Activated CD8-positive, alpha-beta memory T cell treated with anti-CD3 and anti-CD28 coated beads, Interleukin-2, amount 50 U/mL, for 24 hours (primary cell): Measurements from ENCODE around the gene YBX1.
"Not testable (repeated sequence)": the region's sequence is repeated elsewhere in the genome, so short reads cannot be mapped to it uniquely, and the experiment has no call there.

Experiments
- DNase-seq: peaks from one replicate; pipeline ENCODE4 v3.0.0-alpha.2; 2020; ENCODE audit errors: extremely low read depth

YBX1 gene

GRCh38 chr1:42689912-42690311, 7.7 kb downstream of the YBX1 start:
- no peak for DNase-seq

- no peak for DNase-seq
Measured at GRCh38 chr1:42690477-42691156, 8.4 kb downstream of the YBX1 start.

DNA sequence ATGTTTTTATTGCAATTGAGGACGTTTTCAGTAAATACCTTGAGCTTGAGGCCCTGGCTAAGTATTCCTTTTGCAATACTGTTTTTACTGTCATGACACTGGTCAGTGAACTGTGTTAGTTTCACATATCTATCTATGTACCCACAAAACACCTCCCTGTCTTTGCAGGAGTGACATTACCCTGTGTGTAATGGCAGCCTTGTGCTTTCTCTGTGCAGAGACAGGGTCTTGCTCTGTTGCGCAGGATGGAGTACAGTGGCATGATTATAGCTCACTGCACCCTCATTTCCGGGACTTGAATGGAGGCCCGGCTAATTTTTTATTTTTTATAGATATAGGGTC, 8.9 kb downstream of the YBX1 start:
- no peak for DNase-seq

DNA sequence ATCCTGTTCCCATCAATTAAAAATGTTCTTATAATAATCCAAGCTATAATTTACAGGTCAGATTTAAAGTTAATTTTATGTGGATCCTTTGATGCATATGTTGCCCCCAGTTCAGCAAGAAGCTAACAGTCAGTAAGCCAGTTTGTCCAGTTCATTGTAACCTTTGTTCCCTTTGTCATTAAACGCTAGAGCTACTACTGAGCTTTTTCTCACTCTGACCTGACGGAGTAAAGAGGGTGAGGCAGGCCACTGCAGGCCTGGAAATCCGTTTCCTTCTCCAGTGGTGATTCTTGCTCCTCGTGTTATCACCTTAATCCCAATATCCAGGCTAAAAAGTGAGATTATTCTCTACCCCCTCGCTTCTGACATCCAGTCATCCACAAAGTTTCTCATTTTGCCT, 10.2 kb downstream of the YBX1 start:
- DNase-seq = no peak

GRCh38 chr1:42692911-42693310, 10.7 kb downstream of the YBX1 start:
- no peak for DNase-seq

- DNase-seq = no peak
Measured at GRCh38 chr1:42698081-42698813, 16.0 kb downstream of the YBX1 start.

GRCh38 chr1:42700006-42700405, 17.8 kb downstream of the YBX1 start:
- no peak for DNase-seq

- DNase-seq = no peak
Measured at GRCh38 chr1:42703888-42704464, 21.8 kb downstream of the YBX1 start.

GRCh38 chr1:42712808-42713207, 30.6 kb downstream of the YBX1 start:
- not testable (repeated sequence) for DNase-seq

DNA sequence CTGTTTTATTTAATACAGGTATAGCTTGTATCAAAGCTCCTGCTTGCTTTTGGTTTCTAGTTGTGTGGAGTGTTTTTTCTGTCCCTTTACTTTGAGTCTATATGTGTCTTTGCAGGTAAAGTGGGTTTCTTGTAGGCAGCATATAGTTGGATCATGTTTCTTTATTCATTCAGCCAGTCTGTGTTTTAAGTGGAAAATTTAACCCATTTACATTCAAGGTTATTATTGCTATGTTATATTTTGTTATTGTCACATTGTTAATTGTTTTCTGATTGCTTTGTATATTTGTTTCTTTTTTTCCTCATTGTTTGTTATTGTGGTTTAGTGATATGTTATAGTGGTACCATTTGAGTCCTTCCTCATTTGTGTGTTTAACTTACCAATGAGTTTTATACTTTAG, 31.1 kb downstream of the YBX1 start:
- DNase-seq = no peak

- DNase-seq = not testable (repeated sequence)
Measured at GRCh38 chr1:42714441-42714840, 32.2 kb downstream of the YBX1 start.

- DNase-seq = no peak
Measured at GRCh38 chr1:42720868-42721267, 38.6 kb downstream of the YBX1 start.

DNA sequence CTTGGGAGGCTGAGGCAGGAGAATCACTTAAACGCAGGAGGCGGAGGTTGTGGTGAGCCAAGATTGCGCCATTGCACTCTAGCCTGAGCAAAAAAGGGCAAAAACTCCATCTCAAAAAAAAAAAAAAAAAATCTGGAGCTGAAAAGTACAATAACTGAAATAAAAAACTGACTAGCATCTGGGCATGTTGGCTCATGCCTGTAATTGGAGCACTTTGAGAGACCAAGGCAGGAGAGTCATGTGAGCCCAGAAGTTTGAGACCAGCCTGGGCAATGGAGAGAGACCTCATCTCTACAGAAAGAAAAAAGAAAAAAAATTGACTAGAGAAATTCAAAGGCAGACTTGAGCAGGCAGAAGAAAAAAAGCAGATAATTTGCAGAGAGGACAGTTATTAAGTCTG, 39.7 kb downstream of the YBX1 start:
- DNase-seq = no peak

DNA sequence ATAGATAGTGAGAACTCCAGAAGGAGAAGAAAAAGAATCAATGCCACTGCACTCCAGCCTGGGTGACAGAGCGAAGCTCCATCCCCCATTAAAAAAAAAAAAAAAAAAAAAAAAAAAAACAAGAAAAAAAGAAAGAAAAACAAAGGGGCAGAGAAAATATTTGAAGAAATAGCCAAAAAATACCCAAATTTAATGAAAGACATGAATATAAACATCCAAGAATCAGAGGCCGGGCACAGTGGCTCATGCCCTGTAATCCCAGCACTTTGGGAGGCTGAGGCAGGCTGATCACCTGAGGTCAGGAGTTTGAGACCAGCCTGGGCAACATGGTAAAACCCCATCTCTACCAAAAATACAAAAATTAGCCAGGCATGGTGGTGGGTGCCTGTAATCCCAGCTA, 40.2 kb downstream of the YBX1 start:
- DNase-seq = not testable (repeated sequence)

DNA sequence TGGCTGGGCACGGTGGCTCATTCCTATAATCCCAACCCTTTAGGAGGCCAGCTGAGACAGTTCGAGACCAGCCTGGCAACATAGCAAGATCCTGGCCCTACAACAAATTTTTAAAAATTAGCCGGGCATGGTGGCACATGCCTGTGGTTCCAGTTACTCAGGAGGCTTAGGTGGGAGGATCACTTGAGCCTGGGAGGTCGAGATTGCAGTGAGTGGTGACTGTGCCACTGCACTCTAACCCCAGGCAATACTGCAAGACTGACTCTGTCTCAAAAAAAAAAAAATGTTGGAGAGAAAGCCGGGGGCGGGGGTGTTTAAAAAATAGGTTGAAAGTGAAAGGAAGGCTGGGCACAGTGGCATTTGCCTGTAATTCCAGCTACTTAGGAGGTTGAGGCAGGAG, 41.3 kb downstream of the YBX1 start:
- DNase-seq = no peak

DNA sequence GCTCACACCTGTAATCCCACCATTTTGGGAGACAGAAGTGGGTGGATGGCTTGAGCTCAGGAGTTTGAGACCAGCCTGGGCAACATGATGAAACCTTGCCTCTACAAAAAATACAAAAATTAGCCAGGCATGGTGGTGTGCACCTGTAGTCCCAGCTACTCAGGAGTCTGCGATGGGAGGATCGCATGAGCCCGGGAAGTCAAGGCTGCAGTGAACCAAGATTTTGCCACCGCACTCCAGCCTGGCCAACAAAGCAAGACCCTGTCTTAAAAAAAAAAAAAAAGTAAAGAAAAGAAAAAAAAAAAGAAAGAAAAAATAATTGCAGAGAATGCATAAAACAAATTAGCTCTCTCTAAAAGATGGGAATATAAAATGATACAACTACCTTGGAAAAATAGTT, 43.6 kb downstream of the YBX1 start:
- DNase-seq = not testable (repeated sequence)

DNA sequence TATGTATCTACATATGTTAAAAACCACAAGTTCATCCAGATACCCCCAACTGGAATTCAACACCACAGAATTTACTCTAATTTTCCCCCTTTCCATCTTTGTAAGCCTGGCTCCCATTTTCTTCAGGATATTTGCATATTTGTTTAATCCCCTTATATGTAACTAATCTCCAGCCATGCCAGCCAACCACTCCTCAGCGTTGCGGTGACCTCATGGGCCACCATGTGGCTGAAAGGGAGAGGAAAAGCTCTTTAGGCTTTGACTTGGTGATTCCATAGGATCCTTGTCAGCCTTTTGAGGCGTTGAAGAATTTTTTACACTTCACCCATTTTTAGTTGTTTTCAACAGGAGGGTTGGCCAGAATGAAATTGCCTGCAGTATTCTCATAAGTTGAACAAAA, 47.8 kb downstream of the YBX1 start:
- no peak for DNase-seq

DNA sequence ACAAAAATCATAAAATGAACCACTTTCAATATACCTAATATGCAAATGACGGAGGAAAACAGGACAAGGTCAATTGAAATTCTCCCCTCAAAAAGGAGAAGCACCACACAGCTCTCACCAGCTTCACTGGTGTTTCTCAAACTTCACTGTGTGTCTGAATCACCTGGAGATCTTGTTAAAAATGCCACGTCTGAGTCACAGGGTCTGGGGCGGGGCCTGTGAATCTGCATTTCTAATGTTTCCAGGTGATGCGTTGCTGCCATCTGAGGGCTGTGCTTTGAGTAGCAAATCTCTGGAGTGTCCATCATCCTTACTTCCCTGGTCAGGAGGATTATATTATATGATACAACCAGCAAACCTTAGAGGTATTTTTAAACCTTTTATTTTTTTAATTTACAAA, 48.8 kb downstream of the YBX1 start:
- DNase-seq = peak; percentile 7

- no peak for DNase-seq
Measured at GRCh38 chr1:42731585-42731984, 49.4 kb downstream of the YBX1 start.

DNA sequence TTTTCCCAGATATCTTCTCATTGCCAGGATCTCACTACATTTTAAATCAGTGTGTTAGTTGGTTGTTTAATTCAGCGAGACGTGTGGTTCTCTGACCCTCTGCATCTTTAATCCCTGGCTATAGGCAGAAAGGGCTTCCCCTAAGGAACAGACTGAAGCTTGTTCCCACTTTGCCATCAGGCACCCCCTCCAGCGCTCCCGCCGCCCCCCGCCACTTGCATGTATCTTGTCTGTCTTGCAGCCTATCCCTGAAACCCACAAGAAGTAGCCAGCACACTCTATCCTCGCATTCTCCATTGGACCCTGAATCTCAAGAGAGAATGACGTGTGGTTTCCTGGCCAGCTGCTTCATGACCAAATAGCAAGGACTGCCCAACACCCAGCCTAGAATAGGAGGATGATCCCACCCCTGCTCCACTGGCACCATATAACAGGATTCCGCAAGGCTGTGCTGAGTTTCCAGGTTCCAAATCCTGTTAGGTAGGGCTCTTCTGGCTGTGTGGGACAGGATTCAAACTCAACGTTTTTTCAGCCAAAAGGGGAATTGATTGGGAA, 50.0 kb downstream of the YBX1 start:
- no peak for DNase-seq

GRCh38 chr1:42733415-42734200, 51.4 kb downstream of the YBX1 start:
- DNase-seq = no peak
